ENCODE results near the gene FAM124A.

The FAM124A gene

DNA sequence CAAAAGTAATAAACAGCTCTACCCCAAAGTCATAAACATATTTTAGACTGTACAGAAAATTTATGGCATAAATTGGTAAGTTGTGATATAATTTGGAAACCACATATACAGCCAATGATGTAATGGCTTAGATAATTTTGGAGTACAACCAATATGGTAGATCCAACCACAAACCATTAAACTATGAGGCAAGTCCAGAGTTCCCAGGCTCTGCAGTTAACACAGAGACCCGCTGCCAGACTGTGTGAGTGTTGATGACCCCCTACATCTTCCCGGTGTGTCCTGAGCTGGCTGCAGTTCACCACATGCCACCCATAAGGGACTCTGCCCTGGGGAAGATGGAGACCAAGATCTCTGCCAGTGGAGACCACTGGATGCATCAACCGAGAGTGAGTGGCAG is 107.4 kb downstream of the FAM124A start:
- DNase-seq (ENCODE audit: low spot score): no peak
- H3K27ac ChIP-seq: no peak overlapping the region
- TF ChIP-seq CTCF (conservative IDR thresholded peaks at IDR 0.05; ENCODE audit: low read depth): no peak
- CTCF ChIA-PET: interaction anchor here (1.1 kb wide), 1 partner anchor 18 kb away, joined by 3 read pairs; no protein-coding TSS in a partner anchor
- POLR2A ChIA-PET (ENCODE audit: low non-redundant PET): no interaction called here

DNA sequence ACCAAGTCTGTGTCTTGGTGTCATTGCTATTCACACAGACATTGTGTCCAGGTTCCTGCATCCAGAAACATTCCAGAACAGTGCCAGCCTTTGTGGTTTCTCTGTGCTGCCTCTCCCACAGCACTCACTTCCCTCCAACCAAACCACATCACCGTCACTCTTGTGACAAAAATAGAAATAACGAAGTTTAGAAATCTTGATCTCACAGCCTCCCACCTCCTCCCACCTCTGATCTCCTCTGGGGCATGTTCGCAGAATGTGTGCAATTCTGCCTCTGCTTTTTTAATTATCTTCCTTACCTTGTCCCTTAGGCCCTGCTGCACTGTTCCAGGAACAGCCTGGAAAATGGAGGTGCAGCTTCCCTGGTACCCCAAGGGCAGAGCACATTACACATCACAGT is 108.6 kb downstream of the FAM124A start:
- no peak for DNase-seq (ENCODE audit: low spot score)
- H3K27ac ChIP-seq: no peak overlapping the region
- ChIA-PET CTCF (interaction anchor here (0.6 to 0.7 kb wide), 2 partner anchors 13 to 522 kb away, joined by 4 read pairs; no protein-coding TSS in a partner anchor), POLR2A (ENCODE audit: low non-redundant PET) (no interaction called here)
- TF ChIP-seq CTCF (conservative IDR thresholded peaks at IDR 0.05; ENCODE audit: low read depth): no peak

DNA sequence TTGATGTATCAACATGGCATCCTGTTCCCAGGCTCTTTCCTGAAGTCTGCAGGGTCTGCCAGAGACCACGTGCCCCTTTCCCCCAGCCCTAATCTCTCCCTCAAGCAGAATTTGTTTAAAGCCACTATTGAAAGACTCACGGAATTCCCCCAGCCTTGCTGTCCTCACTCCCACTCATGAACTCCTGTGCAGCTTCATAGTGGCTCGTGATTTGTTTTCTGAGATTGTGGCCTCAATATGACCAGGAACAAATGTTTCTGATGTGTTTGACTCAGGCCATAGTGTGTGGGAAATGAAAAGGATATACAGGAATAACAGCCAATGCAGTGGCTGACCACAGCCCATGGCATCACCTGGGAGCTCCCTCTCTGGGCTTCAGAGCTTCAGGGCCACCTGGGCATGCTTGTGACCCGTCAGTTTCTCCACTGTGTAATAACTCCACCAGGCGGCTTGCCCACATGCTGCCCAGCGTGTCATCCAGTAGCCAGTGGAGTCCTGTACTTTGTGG is 109.2 kb downstream of the FAM124A start:
- ChIA-PET CTCF (interaction anchor here (0.7 kb wide), 1 partner anchor 14 kb away, joined by 4 read pairs; no protein-coding TSS in a partner anchor), POLR2A (ENCODE audit: low non-redundant PET) (no interaction called here)
- H3K27ac ChIP-seq: no peak overlapping the region
- no peak for TF ChIP-seq CTCF (conservative IDR thresholded peaks at IDR 0.05; ENCODE audit: low read depth)
- no peak for DNase-seq (ENCODE audit: low spot score)

- no peak for TF ChIP-seq CTCF (conservative IDR thresholded peaks at IDR 0.05; ENCODE audit: low read depth)
- ChIA-PET POLR2A (ENCODE audit: low non-redundant PET) (no interaction called here), CTCF (no interaction called here)
- DNase-seq (ENCODE audit: low spot score): no peak
- H3K27ac ChIP-seq: no peak overlapping the region
Measured at GRCh38 chr13:51332566-51333361, 110.6 kb downstream of the FAM124A start.

DNA sequence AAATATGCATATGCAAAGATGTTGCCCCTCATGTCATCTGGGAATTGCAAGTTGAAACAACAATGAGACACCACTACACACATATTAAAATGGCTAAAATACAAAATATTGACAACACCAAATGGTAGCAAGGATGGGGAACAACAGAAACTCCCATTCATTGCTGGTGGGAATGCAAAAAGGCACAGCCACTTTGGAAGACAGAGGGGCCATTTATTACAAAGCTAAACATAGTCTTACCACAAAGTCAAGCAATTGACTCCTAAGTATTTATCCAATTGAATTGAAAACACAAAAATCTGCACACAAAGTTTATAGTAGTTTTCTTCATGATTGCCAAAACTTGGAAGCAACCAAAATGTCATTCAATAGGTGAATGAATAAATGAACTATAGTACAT is 111.2 kb downstream of the FAM124A start:
- CTCF ChIA-PET: no interaction called here
- H3K27ac ChIP-seq: no peak overlapping the region
- DNase-seq (ENCODE audit: low spot score): no peak
- no peak for TF ChIP-seq CTCF (conservative IDR thresholded peaks at IDR 0.05; ENCODE audit: low read depth)
- POLR2A ChIA-PET (ENCODE audit: low non-redundant PET): no interaction called here

- POLR2A ChIA-PET (ENCODE audit: low non-redundant PET): no interaction called here
- no peak for TF ChIP-seq CTCF (conservative IDR thresholded peaks at IDR 0.05; ENCODE audit: low read depth)
Measured at GRCh38 chr13:51333826-51334225, 111.6 kb downstream of the FAM124A start.

More at GRCh38 chr13:51333826-51334225, 111.6 kb downstream of the FAM124A start:
- H3K27ac ChIP-seq: no peak overlapping the region
- CTCF ChIA-PET: no interaction called here
- no peak for DNase-seq (ENCODE audit: low spot score)

Measured in RWPE1 (cell line).